ENCODE measurements around the gene GOLGA8J.

DNA sequence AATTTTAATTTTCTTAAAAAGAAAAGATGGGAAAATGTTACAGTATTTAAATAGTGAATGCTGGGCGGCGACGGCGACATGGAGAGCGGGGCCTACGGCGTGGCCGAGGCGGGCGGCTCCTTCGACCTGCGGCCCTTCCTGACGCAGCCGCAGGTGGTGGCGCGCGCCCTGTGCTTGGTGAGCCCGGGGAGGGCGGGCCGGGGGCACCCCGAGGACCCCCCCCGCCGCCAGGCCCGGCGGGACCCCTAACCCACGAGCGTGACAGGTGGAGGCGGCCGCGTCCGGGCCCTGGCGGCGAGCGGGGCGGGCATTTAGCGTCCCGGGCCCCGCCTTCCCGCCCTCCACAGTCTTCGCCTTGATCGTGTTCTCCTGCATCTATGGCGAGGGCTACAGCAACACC, 38.4 kb upstream of the GOLGA8J start:
- no peak for TF ChIP-seq EZH2 (IDR thresholded peaks at IDR 0.05; ENCODE audit: low read length, missing control alignments)
- TF ChIP-seq, protein P1, sequence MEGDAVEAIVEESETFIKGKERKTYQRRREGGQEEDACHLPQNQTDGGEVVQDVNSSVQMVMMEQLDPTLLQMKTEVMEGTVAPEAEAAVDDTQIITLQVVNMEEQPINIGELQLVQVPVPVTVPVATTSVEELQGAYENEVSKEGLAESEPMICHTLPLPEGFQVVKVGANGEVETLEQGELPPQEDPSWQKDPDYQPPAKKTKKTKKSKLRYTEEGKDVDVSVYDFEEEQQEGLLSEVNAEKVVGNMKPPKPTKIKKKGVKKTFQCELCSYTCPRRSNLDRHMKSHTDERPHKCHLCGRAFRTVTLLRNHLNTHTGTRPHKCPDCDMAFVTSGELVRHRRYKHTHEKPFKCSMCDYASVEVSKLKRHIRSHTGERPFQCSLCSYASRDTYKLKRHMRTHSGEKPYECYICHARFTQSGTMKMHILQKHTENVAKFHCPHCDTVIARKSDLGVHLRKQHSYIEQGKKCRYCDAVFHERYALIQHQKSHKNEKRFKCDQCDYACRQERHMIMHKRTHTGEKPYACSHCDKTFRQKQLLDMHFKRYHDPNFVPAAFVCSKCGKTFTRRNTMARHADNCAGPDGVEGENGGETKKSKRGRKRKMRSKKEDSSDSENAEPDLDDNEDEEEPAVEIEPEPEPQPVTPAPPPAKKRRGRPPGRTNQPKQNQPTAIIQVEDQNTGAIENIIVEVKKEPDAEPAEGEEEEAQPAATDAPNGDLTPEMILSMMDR (conservative IDR thresholded peaks at IDR 0.05 in 1 of 2, IDR thresholded peaks at IDR 0.05 in 1 of 2; ENCODE audit: low read depth in 1 of 2, low read length in 2 of 2): no peak

All from fibroblast of lung (primary cell).